SK-N-SH (cell line): ENCODE data around the gene CYP27A1. TPM values are rescaled to one million over a fixed set of nuclear protein-coding genes. Genes with fewer than 3 reads are reported as not detected.

Experiments
- CTCF ChIA-PET: fragments of 300-600, 350-600 bp; formaldehyde crosslinking; extraction: SDS; loops from one replicate; lab custom pipeline; 2021; lab: Yijun Ruan, JAX
- POLR2A ChIA-PET: fragments of 350-600 bp; sonication (Branson Sonifier 250); formaldehyde crosslinking; extraction: SDS; loops from one replicate; lab custom pipeline; 2020; ENCODE audit warnings: antibody characterized with exemption, inconsistent platforms; lab: Yijun Ruan, JAX
- DNase-seq: peaks from one replicate; pipeline ENCODE4 v3.0.0; 2012
- H2AFZ ChIP-seq: fragments of 200-600 bp; sonication (generic); 2 replicates; pipeline ENCODE4 v1.8.1; 2016; ENCODE audit warnings: antibody characterized with exemption, mild to moderate bottlenecking, low read depth
- H3F3A ChIP-seq: fragments of 200-600 bp; sonication (generic); replicated peaks from 2 replicates; pipeline ENCODE3; 2016; ENCODE audit warnings: antibody characterized with exemption, mild to moderate bottlenecking; ENCODE audit not compliant: insufficient read depth
- H3K27ac ChIP-seq, 2 experiments: fragments of 200-500 bp in 1 of 2; fragments of 200-600 bp in 1 of 2; sonication (Bioruptor generic) in 1 of 2; sonication (generic), shearing (Covaris generic) in 1 of 2; 2 replicates each; pipeline versions ENCODE4 v1.5.1 to v1.6.1; 2014 to 2016; ENCODE audit warnings: low read depth in 2 of 2, inconsistent platforms in 1 of 2, low read length in 1 of 2, mild to moderate bottlenecking in 1 of 2, mixed read lengths in 1 of 2
- H3K27me3 ChIP-seq: fragments of 200-600 bp; sonication (generic), shearing (Covaris generic); 2 replicates; pipeline ENCODE4 v1.6.1; 2016; ENCODE audit warnings: mixed run types; ENCODE audit not compliant: insufficient read depth
- H3K36me3 ChIP-seq, 2 experiments: fragments of 200-500 bp in 1 of 2; fragments of 200-600 bp in 1 of 2; sonication (Bioruptor generic) in 1 of 2; sonication (generic) in 1 of 2; replicated peaks in 1 of 2; 2 replicates each; pipeline versions ENCODE3 to v1.5.1; 2014 to 2016; ENCODE audit warnings: low read length in 1 of 2, mild to moderate bottlenecking in 1 of 2; ENCODE audit not compliant: insufficient read depth in 2 of 2, control insufficient read depth in 1 of 2
- H3K4me1 ChIP-seq, 2 experiments: fragments of 200-500 bp in 1 of 2; fragments of 200-600 bp in 1 of 2; sonication (Bioruptor generic) in 1 of 2; sonication (generic), shearing (Covaris generic) in 1 of 2; 2 replicates each; pipeline versions ENCODE4 v1.5.1 to v1.6.1; 2014 to 2016; ENCODE audit warnings: low read depth in 1 of 2, low read length in 1 of 2, mixed run types in 1 of 2; ENCODE audit not compliant: insufficient read depth in 2 of 2, control insufficient read depth in 1 of 2
- H3K4me2 ChIP-seq: fragments of 200-600 bp; sonication (generic), shearing (Covaris generic); 2 replicates; pipeline ENCODE4 v1.6.1; 2017; ENCODE audit warnings: mixed run types
- H3K4me3 ChIP-seq, 2 experiments: fragments of 200-500 bp in 1 of 2; fragments of 200-600 bp in 1 of 2; sonication (Bioruptor generic) in 1 of 2; sonication (generic), shearing (Covaris generic) in 1 of 2; 2 replicates each; pipeline versions ENCODE4 v1.5.1 to v1.8.1; 2014 to 2016; ENCODE audit warnings: low read depth in 2 of 2, inconsistent platforms in 1 of 2, low read length in 1 of 2, mild to moderate bottlenecking in 1 of 2, mixed read lengths in 1 of 2, moderate library complexity in 1 of 2
- H3K79me2 ChIP-seq: fragments of 200-600 bp; sonication (generic); 2 replicates; pipeline ENCODE4 v1.8.1; 2017; ENCODE audit warnings: mild to moderate bottlenecking; ENCODE audit not compliant: insufficient read depth
- H3K9ac ChIP-seq: fragments of 200-600 bp; sonication (generic); 2 replicates; pipeline ENCODE4 v1.6.1; 2017; ENCODE audit warnings: mixed run types
- H3K9me2 ChIP-seq: fragments of 200-600 bp; sonication (generic); 2 replicates; pipeline ENCODE4 v1.6.1; 2017; ENCODE audit warnings: mixed run types
- H3K9me3 ChIP-seq: fragments of 200-600 bp; sonication (generic); 2 replicates; pipeline ENCODE4 v1.6.1; 2017; ENCODE audit warnings: mixed run types, mild to moderate bottlenecking, moderate library complexity
- H4K20me1 ChIP-seq: fragments of 200-600 bp; sonication (generic); 2 replicates; pipeline ENCODE4 v1.6.1; 2017; ENCODE audit warnings: mild to moderate bottlenecking, mixed run types; ENCODE audit not compliant: insufficient read depth
- ELF1 ChIP-seq: IDR thresholded peaks from 2 replicates; pipeline ENCODE4 v1.4.0; 2012
- EP300 ChIP-seq, 2 experiments: IDR thresholded peaks; 2 replicates each; pipeline versions ENCODE4 v1.4.0 to v1.6.1; 2012; ENCODE audit warnings: borderline replicate concordance in 1 of 2, low read depth in 1 of 2, low read length in 1 of 2
- FOXM1 ChIP-seq: IDR thresholded peaks from 2 replicates; pipeline ENCODE4 v1.4.0; 2012; ENCODE audit warnings: low read depth, mild to moderate bottlenecking
- JUND ChIP-seq: IDR thresholded peaks from 2 replicates; pipeline ENCODE4 v1.4.0; 2012
- MAX ChIP-seq: IDR thresholded peaks from 2 replicates; pipeline ENCODE4 v1.4.0; 2012; ENCODE audit warnings: low read depth
- NRF1 ChIP-seq: IDR thresholded peaks from 2 replicates; pipeline ENCODE4 v1.6.1; 2012; ENCODE audit warnings: low read depth, mild to moderate bottlenecking, low read length
- SMC3 ChIP-seq: IDR thresholded peaks from 2 replicates; pipeline ENCODE4 v1.6.1; 2012; ENCODE audit warnings: low read depth, low read length, improper control_type of control experiment
- TAF1 ChIP-seq: IDR thresholded peaks from 2 replicates; pipeline ENCODE4 v1.6.1; 2012; ENCODE audit warnings: low read depth, mild to moderate bottlenecking, low read length, moderate library complexity, borderline replicate concordance
- TCF12 ChIP-seq: IDR thresholded peaks from 2 replicates; pipeline ENCODE4 v1.4.0; 2012
- USF1 ChIP-seq: IDR thresholded peaks from 2 replicates; pipeline ENCODE4 v1.4.0; 2012; ENCODE audit warnings: low read depth, borderline replicate concordance
- ZBTB33 ChIP-seq: IDR thresholded peaks from 2 replicates; pipeline ENCODE4 v1.4.0; 2012; ENCODE audit warnings: low read depth, borderline replicate concordance
- WGBS: methylation state at CpG from one replicate; pipeline ENCODE4 v1.1.6; 2017; ENCODE audit warnings: low lambda C conversion rate; 5-methylcytosine and 5-hydroxymethylcytosine counted together
- polyA plus RNA-seq, 3 experiments: library from polyadenylated mRNA; depleted of rRNA; stranded (reverse); fragments of >200 nt; gene quantifications; 2 replicates each; pipeline ENCODE4 v1.2.3, GENCODE V29; 2012

Gene CYP27A1
- polyA plus RNA-seq, 1 of the 3 experiments (the other 2 are of a cell fraction): 0.54 TPM

GRCh38 chr2:218777276-218777990, 4.5 kb upstream of the CYP27A1 start:
- CTCF ChIA-PET: interaction anchor here (2.3 kb wide), 1 partner anchor 67 kb away, joined by 5 read pairs; the partner anchor contains the start of gene TTLL4
- H3K4me1 ChIP-seq: no peaks in the 10 kb centered on the region
- no peaks in the 10 kb centered on the region for H3F3A ChIP-seq
- DNase-seq: no peak
- H3K79me2 ChIP-seq: no peaks in the 10 kb centered on the region
- H3K36me3 ChIP-seq: peaks cover 0 to 8% of the 10 kb centered on the region in 2 experiments
- POLR2A ChIA-PET: no interaction called here
- WGBS: 85% methylated on average over 9 of the region's 9 CpGs
- no peaks in the 10 kb centered on the region for H3K9me3 ChIP-seq
- TF ChIP-seq EP300 (IDR thresholded peaks at IDR 0.05; ENCODE audit: borderline replicate concordance in 1 of 2, low read depth in 1 of 2, low read length in 1 of 2) (no peak), JUND (no peak), NRF1 (no peak), ELF1 (no peak), TCF12 (no peak), MAX (no peak), FOXM1 (no peak), ZBTB33 (no peak), TAF1 (no peak)
- H3K4me3 ChIP-seq: no peak overlapping the region
- no peaks in the 10 kb centered on the region for H3K27me3 ChIP-seq
- no peaks in the 10 kb centered on the region for H4K20me1 ChIP-seq
- no peaks in the 10 kb centered on the region for H3K9me2 ChIP-seq
- H3K9ac ChIP-seq: no peak overlapping the region
- H3K27ac ChIP-seq: no peak overlapping the region
- H3K4me2 ChIP-seq: no peak overlapping the region
- H2AFZ ChIP-seq: no peak overlapping the region

GRCh38 chr2:218780046-218780445, 1.9 kb upstream of the CYP27A1 start:
- Histone ChIP-seq H3F3A (no peaks in the 10 kb centered on the region), H4K20me1 (no peaks in the 10 kb centered on the region), H3K4me1 (no peaks in the 10 kb centered on the region; a peak in 1 of 4 replicates), H3K79me2 (no peaks in the 10 kb centered on the region), H3K9me3 (no peaks in the 10 kb centered on the region), H3K36me3 (peaks cover 0 to 8% of the 10 kb centered on the region in 2 experiments), H3K9me2 (no peaks in the 10 kb centered on the region), H3K9ac (no peak overlapping the region), H2AFZ (no peak overlapping the region), H3K27ac (no peak overlapping the region), H3K27me3 (no peaks in the 10 kb centered on the region), H3K4me2 (no peak overlapping the region), H3K4me3 (no peak overlapping the region)
- WGBS: 88% methylated on average over 2 of the region's 2 CpGs
- TF ChIP-seq TAF1: no peak
- TF ChIP-seq MAX: no peak
- TF ChIP-seq SMC3: no peak
- no peak for TF ChIP-seq USF1
- no peak for DNase-seq
- ChIA-PET CTCF (interaction anchor here (2.3 kb wide), 1 partner anchor 69 kb away, joined by 5 read pairs; the partner anchor contains the start of gene TTLL4), POLR2A (no interaction called here)
